Small intestine (tissue), 7 donors: Measurements from ENCODE around the gene RPS6KA5. TPM values are rescaled to one million over a fixed set of nuclear protein-coding genes. Genes with fewer than 3 reads are reported as not detected.

Experiments used
- DNase-seq, 2 donors: peaks; one replicate each; pipeline versions ENCODE4 v3.0.0 to v3.0.0-alpha.2; 2013
- FAIRE-seq: peaks from 2 replicates; lab custom pipeline; 2012; peaks lifted over from hg19 to GRCh38; lab: Jason Lieb, UNC
- H3K27ac ChIP-seq, 3 donors: one replicate each; pipeline ENCODE4 v1.5.1; 2013; ENCODE audit warnings: low read length in 2 of 3, mild to moderate bottlenecking in 2 of 3, control low read depth in 1 of 3, inconsistent platforms in 1 of 3, low read depth in 1 of 3, moderate library complexity in 1 of 3
- H3K27me3 ChIP-seq, 3 donors: one replicate each; pipeline ENCODE4 v1.6.1; 2013; ENCODE audit warnings: low read length in 3 of 3, inconsistent platforms in 1 of 3; ENCODE audit not compliant: control insufficient read depth in 3 of 3, insufficient read depth in 3 of 3
- H3K36me3 ChIP-seq, 3 donors: one replicate each; pipeline ENCODE4 v1.6.1; 2013; ENCODE audit warnings: low read length in 3 of 3, inconsistent platforms in 1 of 3, low read depth in 1 of 3, mild to moderate bottlenecking in 1 of 3, moderate library complexity in 1 of 3; ENCODE audit not compliant: control insufficient read depth in 3 of 3, insufficient read depth in 2 of 3
- H3K4me1 ChIP-seq, 3 donors: one replicate each; pipeline ENCODE4 v1.6.1; 2013; ENCODE audit warnings: low read length in 2 of 3, inconsistent platforms in 1 of 3, low read depth in 1 of 3, mild to moderate bottlenecking in 1 of 3, moderate library complexity in 1 of 3; ENCODE audit not compliant: control insufficient read depth in 3 of 3, insufficient read depth in 2 of 3
- H3K4me3 ChIP-seq, 3 donors: one replicate each; pipeline ENCODE4 v1.5.1; 2013; ENCODE audit warnings: low read length in 3 of 3, control low read depth in 1 of 3, inconsistent platforms in 1 of 3, low read depth in 1 of 3, mild to moderate bottlenecking in 1 of 3, moderate library complexity in 1 of 3
- H3K9me3 ChIP-seq, 2 donors: one replicate each; pipeline ENCODE4 v1.6.1; 2013; ENCODE audit warnings: low read depth in 1 of 2, low read length in 1 of 2; ENCODE audit not compliant: control insufficient read depth in 2 of 2, insufficient read depth in 1 of 2
- whole genome bisulfite sequencing, 3 donors: extraction: QIAGEN DNeasy Blood & Tissue Kit; methylation state at CpG; one replicate each; pipeline ENCODE4 v1.1.7; 2013; 5-methylcytosine and 5-hydroxymethylcytosine counted together
- polyA plus RNA-seq, 4 donors: library from polyadenylated mRNA; stranded (reverse) in 3 of 4; unstranded in 1 of 4; fragments of 200-250 nt in 3 of 4; fragments of 120-200 nt in 1 of 4; gene quantifications; one replicate each; pipeline versions ENCODE4 v1.2.1 to v1.2.3, GENCODE V29; 2013
- donor health status: healthy with polysubstance abuse.
- donor health status: control.
- donor health status: control.
- donor health status: Bipolar disorder and iron deficiency.
- donor health status: healthy.

RPS6KA5 gene
- polyA plus RNA-seq, 4 donors = 1.9 to 9.5 (median 3.8) TPM

- no peaks in the 10 kb centered on the region for H3K9me3 ChIP-seq
- DNase-seq (no peak), FAIRE-seq (no peak)
- H3K27me3 ChIP-seq = peaks cover 0 to 11% (median 0%) of the 10 kb centered on the region in 3 donors
- no peaks in the 10 kb centered on the region for H3K36me3 ChIP-seq
- 85 to 90% (median 90%) methylated on average over 5 of the region's 5 CpGs for WGBS, 3 donors
- no peaks in the 10 kb centered on the region for H3K4me1 ChIP-seq
- no peak overlapping the region for H3K4me3 ChIP-seq
- H3K27ac ChIP-seq = no peak overlapping the region
Observed at GRCh38 chr14:90812109-90812508, 248.3 kb downstream of the RPS6KA5 start.

GRCh38 chr14:90811641-90812040, 248.8 kb downstream of the RPS6KA5 start:
- FAIRE-seq (no peak), DNase-seq (no peak)
- 91 to 94% (median 93%) methylated on average over 10 of the region's 10 CpGs for WGBS, 3 donors
- Histone ChIP-seq H3K9me3 (no peaks in the 10 kb centered on the region), H3K27me3 (peaks cover 0 to 11% (median 0%) of the 10 kb centered on the region in 3 donors), H3K4me3 (no peak overlapping the region), H3K27ac (no peak overlapping the region), H3K4me1 (no peaks in the 10 kb centered on the region), H3K36me3 (no peaks in the 10 kb centered on the region)

GRCh38 chr14:90810806-90811205, 249.6 kb downstream of the RPS6KA5 start:
- no peaks in the 10 kb centered on the region for H3K4me1 ChIP-seq
- H3K9me3 ChIP-seq = no peaks in the 10 kb centered on the region
- no peak overlapping the region for H3K4me3 ChIP-seq
- FAIRE-seq (no peak), DNase-seq (no peak)
- no peak overlapping the region for H3K27ac ChIP-seq
- 40 to 67% (median 56%) methylated on average over 5 of the region's 5 CpGs for WGBS, 3 donors
- H3K27me3 ChIP-seq = peaks cover 0 to 11% (median 0%) of the 10 kb centered on the region in 3 donors
- no peaks in the 10 kb centered on the region for H3K36me3 ChIP-seq

GRCh38 chr14:90809530-90810312, 250.7 kb downstream of the RPS6KA5 start:
- H3K27ac ChIP-seq = no peak overlapping the region
- 92 to 94% (median 92%) methylated on average over 7 of the region's 7 CpGs for WGBS, 3 donors
- H3K27me3 ChIP-seq = peaks cover 0 to 1% (median 0%) of the 10 kb centered on the region in 3 donors
- H3K4me3 ChIP-seq = no peak overlapping the region
- no peaks in the 10 kb centered on the region for H3K4me1 ChIP-seq
- DNase-seq (no peak), FAIRE-seq (no peak)
- H3K9me3 ChIP-seq = no peaks in the 10 kb centered on the region
- H3K36me3 ChIP-seq = no peaks in the 10 kb centered on the region

GRCh38 chr14:90808759-90809529, 251.5 kb downstream of the RPS6KA5 start:
- H3K36me3 ChIP-seq = peaks cover 0 to 2% (median 0%) of the 10 kb centered on the region in 3 donors
- WGBS, 3 donors = 86 to 89% (median 88%) methylated on average over 15 of the region's 15 CpGs
- no peaks in the 10 kb centered on the region for H3K9me3 ChIP-seq
- no peaks in the 10 kb centered on the region for H3K27me3 ChIP-seq
- H3K4me1 ChIP-seq = no peaks in the 10 kb centered on the region
- no peak for FAIRE-seq
- no peak overlapping the region for H3K27ac ChIP-seq
- no peak for DNase-seq
- H3K4me3 ChIP-seq = no peak overlapping the region

GRCh38 chr14:90807060-90807459, 253.4 kb downstream of the RPS6KA5 start:
- no peaks in the 10 kb centered on the region for H3K4me1 ChIP-seq
- 83 to 89% (median 84%) methylated on average over 6 of the region's 6 CpGs for WGBS, 3 donors
- no peak overlapping the region for H3K4me3 ChIP-seq
- peaks cover 0 to 2% (median 0%) of the 10 kb centered on the region in 3 donors for H3K36me3 ChIP-seq
- H3K9me3 ChIP-seq = no peaks in the 10 kb centered on the region
- no peaks in the 10 kb centered on the region for H3K27me3 ChIP-seq
- FAIRE-seq = no peak
- H3K27ac ChIP-seq = no peak overlapping the region
- no peak for DNase-seq

GRCh38 chr14:90805662-90806540, 254.5 kb downstream of the RPS6KA5 start:
- DNase-seq = no peak
- Histone ChIP-seq H3K4me3 (no peak overlapping the region), H3K9me3 (no peaks in the 10 kb centered on the region), H3K4me1 (no peaks in the 10 kb centered on the region), H3K27me3 (no peaks in the 10 kb centered on the region), H3K36me3 (peaks cover 0 to 2% (median 0%) of the 10 kb centered on the region in 3 donors), H3K27ac (no peak overlapping the region)
- 67 to 70% (median 70%) methylated on average over 21 of the region's 21 CpGs for WGBS, 3 donors
- no peak for FAIRE-seq

GRCh38 chr14:90805084-90805391, 255.4 kb downstream of the RPS6KA5 start:
- DNase-seq (no peak), FAIRE-seq (no peak)
- H3K27ac ChIP-seq = no peak overlapping the region
- H3K36me3 ChIP-seq = peaks cover 0 to 2% (median 0%) of the 10 kb centered on the region in 3 donors
- no peaks in the 10 kb centered on the region for H3K9me3 ChIP-seq
- H3K4me3 ChIP-seq = no peak overlapping the region
- H3K27me3 ChIP-seq = no peaks in the 10 kb centered on the region
- 82 to 93% (median 93%) methylated on average over 13 of the region's 13 CpGs for WGBS, 3 donors
- H3K4me1 ChIP-seq = no peaks in the 10 kb centered on the region
